ENCODE data around the gene JCAD. TPM values are rescaled to one million over a fixed set of nuclear protein-coding genes. Genes with fewer than 3 reads are reported as not detected.
"Not testable (repeated sequence)": the region's sequence is repeated elsewhere in the genome, so short reads cannot be mapped to it uniquely, and the experiment has no call there.

Gene JCAD
- total RNA-seq, 1 donor from 2014 or later, result 31.0 TPM

DNA sequence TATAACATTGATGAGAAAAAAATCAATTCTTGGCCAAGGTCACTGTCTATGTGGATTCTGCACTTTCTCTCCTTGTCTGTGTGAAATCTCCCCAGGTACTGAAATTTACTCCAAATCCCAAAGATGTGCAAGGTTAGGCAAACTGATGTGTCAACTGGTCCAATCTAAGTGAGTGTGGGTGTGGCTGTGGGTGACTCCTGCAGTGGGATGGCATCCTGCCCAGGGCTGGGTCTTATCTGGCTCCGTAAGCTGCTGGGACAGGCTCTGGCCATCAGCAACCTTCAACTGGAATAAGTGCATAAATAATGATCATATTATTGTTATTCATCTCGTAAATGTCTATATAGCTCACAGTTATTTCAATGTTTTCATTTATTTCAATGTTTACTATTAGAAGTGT lies 79.3 kb downstream of the JCAD start:
- peaks cover 12% of the 10 kb centered on the region for H3K4me1 Mint-ChIP-seq (ENCODE audit: unreplicated experiment)
- peaks cover 3% of the 10 kb centered on the region for H3K36me3 Mint-ChIP-seq
- peaks cover 14% of the 10 kb centered on the region for H3K9me3 Mint-ChIP-seq
- H3K27ac Mint-ChIP-seq, result no peak overlapping the region
- TF ChIP-seq CTCF (conservative IDR thresholded peaks at IDR 0.05), result no peak
- H3K27me3 Mint-ChIP-seq, result no peaks in the 10 kb centered on the region
- no peak for DNase-seq (ENCODE audit: extremely low spot score, unreplicated experiment)
- H3K4me3 Mint-ChIP-seq, result no peak overlapping the region

GRCh38 chr10:29979421-29979779 lies 80.0 kb downstream of the JCAD start:
- H3K27me3 Mint-ChIP-seq; H3K36me3 Mint-ChIP-seq; H3K4me3 Mint-ChIP-seq; H3K27ac Mint-ChIP-seq; DNase-seq (ENCODE audit: extremely low spot score, unreplicated experiment): not testable (repeated sequence)
- peaks cover 21% of the 10 kb centered on the region for H3K9me3 Mint-ChIP-seq
- H3K4me1 Mint-ChIP-seq (ENCODE audit: unreplicated experiment), result peaks cover 12% of the 10 kb centered on the region

- Mint-ChIP-seq H3K4me1 (ENCODE audit: unreplicated experiment) (peaks cover 14% of the 10 kb centered on the region), H3K4me3 (no peak overlapping the region), H3K36me3 (peaks cover 5% of the 10 kb centered on the region), H3K27me3 (no peaks in the 10 kb centered on the region), H3K9me3 (peaks cover 16% of the 10 kb centered on the region), H3K27ac (no peak overlapping the region)
- no peak for TF ChIP-seq CTCF (conservative IDR thresholded peaks at IDR 0.05)
- DNase-seq (ENCODE audit: extremely low spot score, unreplicated experiment), result no peak
Measured at GRCh38 chr10:29977171-29977570, 82.2 kb downstream of the JCAD start.

- H3K4me3 Mint-ChIP-seq, result no peak overlapping the region
- DNase-seq (ENCODE audit: extremely low spot score, unreplicated experiment), result no peak
- no peak overlapping the region for H3K27ac Mint-ChIP-seq
- H3K36me3 Mint-ChIP-seq, result peaks cover 7% of the 10 kb centered on the region
- H3K27me3 Mint-ChIP-seq, result no peaks in the 10 kb centered on the region
- peaks cover 13% of the 10 kb centered on the region for H3K4me1 Mint-ChIP-seq (ENCODE audit: unreplicated experiment)
- no peak for TF ChIP-seq CTCF (conservative IDR thresholded peaks at IDR 0.05)
- peaks cover 15% of the 10 kb centered on the region for H3K9me3 Mint-ChIP-seq
Measured at GRCh38 chr10:29976134-29976533, 83.3 kb downstream of the JCAD start.

GRCh38 chr10:29974773-29975172 lies 84.6 kb downstream of the JCAD start:
- Mint-ChIP-seq H3K27me3 (no peaks in the 10 kb centered on the region), H3K4me1 (ENCODE audit: unreplicated experiment) (peaks cover 14% of the 10 kb centered on the region), H3K9me3 (peaks cover 12% of the 10 kb centered on the region), H3K36me3 (peaks cover 7% of the 10 kb centered on the region), H3K27ac (no peak overlapping the region), H3K4me3 (no peak overlapping the region)
- no peak for TF ChIP-seq CTCF (conservative IDR thresholded peaks at IDR 0.05)
- no peak for DNase-seq (ENCODE audit: extremely low spot score, unreplicated experiment)

DNA sequence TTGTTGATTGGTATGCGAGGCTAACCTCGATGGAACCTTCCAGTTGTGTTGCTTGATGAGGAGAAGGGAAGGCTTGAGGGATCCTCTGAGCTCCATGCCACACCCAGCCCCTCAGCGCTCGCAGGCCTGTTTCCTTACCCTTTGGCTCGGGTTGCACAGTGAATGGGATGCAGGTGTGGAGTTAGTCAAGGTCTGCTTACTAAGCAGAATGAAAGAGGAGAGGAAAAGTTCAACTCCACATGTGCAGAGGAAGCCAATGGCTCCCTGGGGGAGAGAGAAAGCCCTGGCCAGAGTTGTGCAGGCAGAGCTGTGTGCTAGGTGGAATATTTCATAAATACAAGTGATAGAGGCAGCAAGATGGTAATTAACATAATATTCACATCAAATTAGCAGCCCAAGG lies 85.5 kb downstream of the JCAD start:
- TF ChIP-seq CTCF (conservative IDR thresholded peaks at IDR 0.05), result no peak
- H3K4me3 Mint-ChIP-seq, result no peak overlapping the region
- peaks cover 11% of the 10 kb centered on the region for H3K4me1 Mint-ChIP-seq (ENCODE audit: unreplicated experiment)
- no peak overlapping the region for H3K27ac Mint-ChIP-seq
- no peaks in the 10 kb centered on the region for H3K27me3 Mint-ChIP-seq
- H3K9me3 Mint-ChIP-seq, result peaks cover 12% of the 10 kb centered on the region
- DNase-seq (ENCODE audit: extremely low spot score, unreplicated experiment), result no peak
- H3K36me3 Mint-ChIP-seq, result peaks cover 7% of the 10 kb centered on the region

Measured in type B pancreatic cell (in vitro differentiated cells).